ENCODE results near the gene SNRPD3.
A peak's percentile ranks its signal among the peaks of the same experiment; 100 is the strongest.
"Not testable (repeated sequence)": the region's sequence is repeated elsewhere in the genome, so short reads cannot be mapped to it uniquely, and the experiment has no call there.

The SNRPD3 gene

GRCh38 chr22:24593559-24593835, 37.7 kb downstream of the SNRPD3 start:
- DNase-seq = not testable (repeated sequence)

- DNase-seq = no peak
Measured at GRCh38 chr22:24593836-24594568, 38.2 kb downstream of the SNRPD3 start.

GRCh38 chr22:24594569-24595120, 38.8 kb downstream of the SNRPD3 start:
- no peak for DNase-seq

- no peak for DNase-seq
Measured at GRCh38 chr22:24595228-24595627, 39.4 kb downstream of the SNRPD3 start.

GRCh38 chr22:24595863-24596262, 40.1 kb downstream of the SNRPD3 start:
- no peak for DNase-seq

- DNase-seq = not testable (repeated sequence)
Measured at GRCh38 chr22:24597076-24597475, 41.3 kb downstream of the SNRPD3 start.

- no peak for DNase-seq
Measured at GRCh38 chr22:24599514-24599913, 43.7 kb downstream of the SNRPD3 start.

- DNase-seq = not testable (repeated sequence)
Measured at GRCh38 chr22:24599958-24600715, 44.3 kb downstream of the SNRPD3 start.

GRCh38 chr22:24601217-24602104, 45.7 kb downstream of the SNRPD3 start:
- peak; percentile 40 for DNase-seq

- not testable (repeated sequence) for DNase-seq
Measured at GRCh38 chr22:24602105-24602749, 46.4 kb downstream of the SNRPD3 start.

GRCh38 chr22:24602847-24603769, 47.3 kb downstream of the SNRPD3 start, which contains the start of gene GGT1:
Gene GGT1, plus strand, starts transcription at chr22:24603193. Its CDS starts 7,889 bp downstream, at chr22:24611082.
- DNase-seq = not testable (repeated sequence)

GRCh38 chr22:24603770-24604629, 48.2 kb downstream of the SNRPD3 start:
- DNase-seq = not testable (repeated sequence)

- not testable (repeated sequence) for DNase-seq
Measured at GRCh38 chr22:24606340-24606739, 50.5 kb downstream of the SNRPD3 start.

- peak; percentile 75 for DNase-seq
Measured at GRCh38 chr22:24607429-24607983, 51.7 kb downstream of the SNRPD3 start.

GRCh38 chr22:24608327-24608726, 52.5 kb downstream of the SNRPD3 start:
- not testable (repeated sequence) for DNase-seq

- DNase-seq = not testable (repeated sequence)
Measured at GRCh38 chr22:24609888-24610287, 54.1 kb downstream of the SNRPD3 start.

GRCh38 chr22:24614794-24615193, 59.0 kb downstream of the SNRPD3 start:
- not testable (repeated sequence) for DNase-seq

- DNase-seq = not testable (repeated sequence)
Measured at GRCh38 chr22:24621244-24621643, 65.4 kb downstream of the SNRPD3 start.

GRCh38 chr22:24622596-24622995, 66.8 kb downstream of the SNRPD3 start:
- not testable (repeated sequence) for DNase-seq
